Activated CD4-positive, alpha-beta memory T cell treated with anti-CD3 and anti-CD28 coated beads for 36 hours (primary cell): ENCODE data around the gene RHBDD3. TPM values are rescaled to one million over a fixed set of nuclear protein-coding genes. Genes with fewer than 3 reads are reported as not detected.

Experiments
- CTCF ChIA-PET: fragments of 350-600 bp; sonication (Branson Sonifier 250); formaldehyde crosslinking; loops from one replicate; lab custom pipeline; 2021; ENCODE audit warnings: antibody characterized with exemption, inconsistent platforms; lab: Charles Lee
- POLR2A ChIA-PET: fragments of 350-600 bp; sonication (Branson Sonifier 250); formaldehyde crosslinking; loops from one replicate; lab custom pipeline; 2021; ENCODE audit warnings: antibody characterized with exemption; lab: Charles Lee
- DNase-seq: peaks from one replicate; pipeline ENCODE4 v3.0.0-alpha.2; 2020
- H3K27ac Mint-ChIP-seq: one replicate; pipeline ENCODE4 v1.8.0; 2021; ENCODE audit warnings: mixed read lengths
- H3K27me3 Mint-ChIP-seq: one replicate; pipeline ENCODE4 v1.8.0; 2021; ENCODE audit warnings: mixed read lengths
- H3K36me3 Mint-ChIP-seq: one replicate; pipeline ENCODE4 v1.8.0; 2021; ENCODE audit warnings: mixed read lengths
- H3K4me1 Mint-ChIP-seq: one replicate; pipeline ENCODE4 v1.8.0; 2021; ENCODE audit warnings: low read depth, mixed read lengths
- H3K4me3 Mint-ChIP-seq: one replicate; pipeline ENCODE4 v1.8.0; 2021; ENCODE audit warnings: mild to moderate bottlenecking, mixed read lengths
- H3K9me3 Mint-ChIP-seq: one replicate; pipeline ENCODE4 v1.8.0; 2021; ENCODE audit warnings: mixed read lengths
- intact Hi-C: fragments of 100-400 bp; cut with micrococcal nuclease; formaldehyde crosslinking; loops from one replicate; pipeline ENCODE4 v1.15.1; 2023
- total RNA-seq, 2 experiments: library from RNA; stranded (reverse); gene quantifications; one replicate each; pipeline ENCODE4 v1.2.3, GENCODE V29; 2021

The RHBDD3 gene
- total RNA-seq, 2 experiments from 2014 or later = 20.2 to 21.1 TPM

DNA sequence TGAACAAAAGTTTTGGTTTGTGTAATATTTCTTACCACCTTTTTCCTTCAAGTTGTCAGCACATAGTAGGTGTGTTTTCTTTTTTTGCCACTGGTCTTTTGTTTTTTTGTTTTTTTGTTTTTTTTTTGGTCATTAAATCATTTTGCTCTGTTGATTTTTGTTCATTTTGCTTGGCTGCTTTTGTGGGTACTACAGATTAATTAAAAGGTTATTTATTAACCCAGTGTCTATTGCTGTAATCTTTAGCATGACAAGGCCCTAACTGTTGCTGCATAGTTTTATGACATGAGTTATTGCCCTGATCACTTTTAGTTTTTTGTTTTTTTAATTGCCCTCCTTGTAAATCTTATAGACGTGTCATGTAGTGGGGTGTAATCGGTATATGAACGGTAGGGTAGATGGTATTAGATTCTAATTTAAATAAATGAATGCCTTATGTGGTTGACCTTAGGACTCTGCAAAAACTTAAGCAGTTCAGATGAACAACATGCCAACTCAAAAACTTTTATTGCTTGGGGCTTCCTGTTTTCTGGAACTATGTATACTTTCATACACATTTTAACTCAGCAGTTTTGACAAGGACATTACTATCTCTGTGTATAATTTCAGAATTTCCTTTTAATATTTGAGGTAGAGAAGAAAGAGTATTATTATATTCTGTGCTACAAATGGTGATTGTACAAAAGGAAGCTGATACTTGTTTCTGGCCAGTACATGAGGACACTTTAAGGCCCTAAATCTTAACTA, 8.2 kb upstream of the RHBDD3 start:
- DNase-seq = no peak
- Mint-ChIP-seq H3K9me3 (no peaks in the 10 kb centered on the region), H3K27me3 (no peaks in the 10 kb centered on the region), H3K4me3 (no peak overlapping the region), H3K27ac (peak overlapping the region; percentile 42), H3K36me3 (peaks cover 81% of the 10 kb centered on the region), H3K4me1 (peaks cover 70% of the 10 kb centered on the region)
- ChIA-PET POLR2A (no interaction called here), CTCF (interaction anchor here (0.5 kb wide), 1 partner anchor 249 kb away, joined by 3 read pairs; no protein-coding TSS in a partner anchor)
- intact Hi-C loops = no loop called here

DNA sequence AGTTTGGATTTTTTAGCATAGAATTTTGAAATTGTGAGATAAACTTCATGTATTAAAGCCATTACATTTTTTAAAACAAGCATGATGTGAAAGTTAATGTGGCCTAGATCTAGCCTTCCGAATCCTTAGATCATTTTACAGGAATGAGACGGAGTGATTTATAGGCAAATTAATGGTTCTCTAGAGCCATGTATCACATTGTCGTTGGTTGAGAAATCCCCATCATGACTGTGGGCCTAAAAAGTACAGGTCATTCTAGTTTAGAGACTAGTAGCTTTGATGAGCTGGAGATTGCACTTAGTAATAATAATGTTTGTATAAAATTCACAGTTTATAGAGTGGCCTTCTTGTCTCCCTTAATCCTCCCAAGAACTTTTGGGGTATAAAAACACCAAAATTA, 7.4 kb upstream of the RHBDD3 start:
- DNase-seq = no peak
- Mint-ChIP-seq H3K4me3 (no peak overlapping the region), H3K4me1 (peaks cover 76% of the 10 kb centered on the region), H3K27ac (no peak overlapping the region), H3K9me3 (no peaks in the 10 kb centered on the region), H3K27me3 (no peaks in the 10 kb centered on the region), H3K36me3 (peaks cover 82% of the 10 kb centered on the region)
- CTCF ChIA-PET = interaction anchor here (0.5 kb wide), 1 partner anchor 82 kb away, joined by 3 read pairs; no protein-coding TSS in a partner anchor
- intact Hi-C loops = no loop called here
- POLR2A ChIA-PET = no interaction called here

DNA sequence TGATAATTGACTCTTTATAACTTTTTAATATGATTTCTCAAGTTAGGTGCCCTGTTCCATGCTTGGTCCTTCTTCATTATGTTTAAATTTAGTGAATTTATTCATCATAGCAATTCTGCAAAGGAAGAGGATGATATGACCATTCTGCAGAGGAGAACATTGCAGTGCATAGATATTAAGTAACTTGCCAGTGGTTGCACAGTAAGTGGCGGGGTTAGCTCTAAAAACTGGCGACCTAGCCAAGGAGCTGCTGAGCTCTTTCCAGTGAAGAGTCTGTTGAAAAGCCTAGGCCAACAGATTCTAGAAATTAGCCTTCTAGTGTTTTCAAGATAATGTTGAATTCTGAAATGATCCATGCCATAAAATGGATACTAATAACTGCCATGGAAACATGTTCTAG, 4.8 kb upstream of the RHBDD3 start:
- intact Hi-C loops = no loop called here
- POLR2A ChIA-PET = interaction anchor here (1.8 kb wide), 1 partner anchor 15 kb away, joined by 6 read pairs; no protein-coding TSS in a partner anchor
- DNase-seq = no peak
- H3K4me1 Mint-ChIP-seq = peaks cover 75% of the 10 kb centered on the region
- H3K4me3 Mint-ChIP-seq = no peak overlapping the region
- peaks cover 81% of the 10 kb centered on the region for H3K36me3 Mint-ChIP-seq
- H3K27me3 Mint-ChIP-seq = no peaks in the 10 kb centered on the region
- CTCF ChIA-PET = no interaction called here
- H3K27ac Mint-ChIP-seq = no peak overlapping the region
- no peaks in the 10 kb centered on the region for H3K9me3 Mint-ChIP-seq

DNA sequence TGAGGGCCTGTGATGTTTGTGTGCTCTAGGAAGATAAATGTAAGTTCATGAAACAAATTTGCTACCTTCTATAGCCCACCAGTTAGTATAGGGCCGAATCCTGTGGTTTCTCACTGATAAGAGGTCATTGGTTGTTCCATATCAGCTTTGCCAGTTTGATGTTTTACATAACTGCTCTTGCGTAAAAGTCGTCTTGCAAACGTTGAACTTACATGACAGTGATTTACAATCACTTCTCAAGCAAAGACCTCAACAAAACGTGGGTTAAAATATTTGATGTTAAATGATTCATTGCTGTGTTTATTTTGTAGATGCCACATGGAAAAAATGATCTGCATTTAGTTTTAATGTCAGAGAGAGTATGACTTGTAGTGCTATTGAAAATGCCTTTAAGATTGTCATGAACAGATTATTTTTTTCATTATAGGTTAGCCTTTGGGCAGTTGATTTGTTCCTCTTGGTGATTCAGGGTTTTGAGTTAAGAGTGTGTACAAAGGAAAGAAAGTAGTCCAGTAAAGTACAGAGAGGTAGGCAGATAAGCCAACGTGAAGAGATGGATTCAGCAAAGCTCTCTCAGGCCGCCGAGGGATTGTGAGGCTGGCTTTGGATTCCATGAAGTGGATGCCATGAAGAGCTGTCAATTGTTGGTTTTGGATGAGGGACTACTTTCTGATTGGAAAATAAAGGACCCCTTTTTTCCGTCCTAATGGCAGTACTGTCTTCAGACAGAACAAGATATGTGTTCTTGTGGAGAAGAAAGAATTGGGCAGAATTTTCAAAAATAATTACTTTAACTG, 2.9 kb upstream of the RHBDD3 start:
- Mint-ChIP-seq H3K4me1 (peaks cover 70% of the 10 kb centered on the region), H3K9me3 (no peaks in the 10 kb centered on the region), H3K36me3 (peaks cover 70% of the 10 kb centered on the region), H3K4me3 (peak overlapping the region; percentile 90), H3K27ac (peak overlapping the region; percentile 99), H3K27me3 (no peaks in the 10 kb centered on the region)
- intact Hi-C loops = no loop called here
- no peak for DNase-seq
- ChIA-PET CTCF (interaction anchor here (1.1 kb wide), 1 partner anchor 68 kb away, joined by 3 read pairs; no protein-coding TSS in a partner anchor), POLR2A (interaction anchor here (1.0 to 1.4 kb wide), 3 partner anchors 14 to 43 kb away, joined by 3 to 5 read pairs (median 3); no protein-coding TSS in a partner anchor)

DNA sequence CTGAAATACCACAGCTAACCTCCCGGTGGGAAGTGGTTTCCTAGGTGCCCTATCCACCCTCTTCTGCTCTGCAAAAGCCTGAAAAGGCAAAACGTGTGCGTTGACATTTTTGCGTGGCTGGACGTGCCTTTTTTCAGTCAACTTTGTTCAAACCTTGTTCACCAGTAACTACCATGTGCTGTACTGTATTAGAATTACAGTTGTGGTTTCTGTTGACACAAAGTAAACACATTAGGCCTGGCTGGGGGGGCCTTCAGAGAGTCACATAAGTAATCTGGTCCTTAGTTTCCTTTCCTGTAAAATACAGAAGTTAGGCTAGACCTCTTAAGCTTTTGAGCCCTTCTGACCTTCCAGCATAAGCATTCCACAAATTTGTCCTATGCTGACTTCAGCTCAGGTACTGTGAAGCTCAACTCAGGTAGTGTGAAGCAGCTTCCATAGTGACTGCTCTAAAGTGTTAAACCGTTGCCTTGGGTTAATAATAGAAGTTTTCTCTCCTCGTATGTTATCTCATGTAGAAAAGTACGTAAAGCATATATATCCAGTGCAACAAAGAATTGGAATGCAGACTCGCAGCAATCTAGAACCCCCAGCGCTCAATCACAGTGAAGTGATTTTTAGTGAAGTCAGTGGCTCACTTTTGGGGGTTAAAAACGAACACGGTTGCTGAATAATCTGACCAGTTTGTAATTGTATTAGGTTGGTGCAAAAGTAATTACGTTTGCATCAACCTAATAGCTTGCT, 2.1 kb upstream of the RHBDD3 start:
- no peaks in the 10 kb centered on the region for H3K9me3 Mint-ChIP-seq
- H3K4me3 Mint-ChIP-seq = peak overlapping the region; percentile 90
- peak; percentile 24 for DNase-seq
- CTCF ChIA-PET = no interaction called here
- H3K27ac Mint-ChIP-seq = peak overlapping the region; percentile 99
- POLR2A ChIA-PET = interaction anchor here (1.0 to 1.4 kb wide), 3 partner anchors 15 to 44 kb away, joined by 3 to 5 read pairs (median 3); no protein-coding TSS in a partner anchor
- H3K36me3 Mint-ChIP-seq = peaks cover 65% of the 10 kb centered on the region
- peaks cover 64% of the 10 kb centered on the region for H3K4me1 Mint-ChIP-seq
- intact Hi-C loops = loop anchor here (5.0 kb wide), 2 partner anchors 37 to 117 kb away; partner anchors contain the start of genes AP1B1 and GAS2L1
- H3K27me3 Mint-ChIP-seq = no peaks in the 10 kb centered on the region

DNA sequence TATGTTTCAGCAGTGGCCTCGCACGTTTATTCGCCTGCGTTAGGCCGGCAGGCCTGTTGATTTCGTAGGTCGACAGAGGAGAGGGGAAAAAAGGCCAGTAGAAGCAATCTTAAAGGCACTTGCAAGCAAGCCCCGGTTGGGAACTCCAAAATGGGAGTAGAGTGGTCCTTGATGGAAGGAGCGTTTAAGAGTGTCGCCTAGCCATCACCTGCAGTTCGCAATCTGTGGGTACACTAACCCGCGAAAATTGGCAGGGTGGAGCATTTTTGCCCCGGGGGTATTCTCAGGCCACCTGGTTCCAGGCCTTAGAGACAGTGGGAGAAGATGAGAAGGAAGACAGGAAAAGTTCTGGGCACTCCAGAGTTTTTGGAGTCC, 1.4 kb upstream of the RHBDD3 start:
- H3K4me1 Mint-ChIP-seq = peaks cover 58% of the 10 kb centered on the region
- CTCF ChIA-PET = no interaction called here
- peaks cover 62% of the 10 kb centered on the region for H3K36me3 Mint-ChIP-seq

DNA sequence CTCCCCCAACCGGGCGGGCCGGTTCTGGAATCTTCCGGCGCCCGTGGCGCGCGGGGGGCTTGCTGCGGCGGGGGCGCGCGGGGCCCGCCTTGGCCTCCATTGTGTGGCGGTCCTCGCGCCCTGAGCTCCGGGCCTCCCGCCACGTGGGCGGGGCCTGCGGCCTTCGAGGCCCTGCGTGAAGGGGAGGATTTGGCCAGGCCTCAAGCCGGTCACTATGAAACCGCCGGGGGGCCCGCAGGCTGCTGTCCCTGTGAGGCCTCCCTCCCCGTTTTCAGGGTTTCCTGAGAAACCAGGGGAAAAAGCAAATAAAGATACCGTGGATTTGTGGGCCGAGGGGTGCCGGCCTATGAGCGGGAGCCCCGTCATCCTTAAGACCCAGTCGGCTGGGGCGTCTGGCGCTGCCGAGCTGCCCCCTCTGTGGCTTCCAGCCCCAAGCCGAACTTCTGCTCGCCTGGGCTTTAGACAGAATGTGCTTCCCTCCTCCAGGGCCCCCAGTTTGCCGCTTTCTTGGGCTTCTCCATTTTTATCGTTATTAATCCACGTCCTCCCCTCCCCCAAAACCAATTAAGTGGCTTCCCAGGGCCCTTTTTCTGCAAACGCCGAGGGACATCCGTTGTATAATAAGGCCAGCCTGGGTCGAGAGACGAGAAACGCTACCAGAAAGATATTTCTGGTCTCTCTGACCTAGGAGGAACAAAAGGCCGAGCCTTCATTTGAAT, 889 bp upstream of the RHBDD3 start:
- POLR2A ChIA-PET = interaction anchor here (0.7 to 1.5 kb wide), 3 partner anchors 35 to 468 kb away, joined by 3 to 4 read pairs (median 4); partner anchors contain the start of gene XBP1

More for the DNA sequence above, 1.4 kb upstream of the RHBDD3 start:
- Mint-ChIP-seq H3K9me3 (no peaks in the 10 kb centered on the region), H3K27ac (peak overlapping the region; percentile 99), H3K4me3 (peak overlapping the region; percentile 90), H3K27me3 (no peaks in the 10 kb centered on the region)
- no peak for DNase-seq
- intact Hi-C loops = loop anchor here (5.0 kb wide), 2 partner anchors 38 to 118 kb away; partner anchors contain the start of genes AP1B1 and GAS2L1
- POLR2A ChIA-PET = interaction anchor here (1.4 kb wide), 2 partner anchors 19 to 38 kb away, joined by 3 to 5 read pairs; no protein-coding TSS in a partner anchor

DNA sequence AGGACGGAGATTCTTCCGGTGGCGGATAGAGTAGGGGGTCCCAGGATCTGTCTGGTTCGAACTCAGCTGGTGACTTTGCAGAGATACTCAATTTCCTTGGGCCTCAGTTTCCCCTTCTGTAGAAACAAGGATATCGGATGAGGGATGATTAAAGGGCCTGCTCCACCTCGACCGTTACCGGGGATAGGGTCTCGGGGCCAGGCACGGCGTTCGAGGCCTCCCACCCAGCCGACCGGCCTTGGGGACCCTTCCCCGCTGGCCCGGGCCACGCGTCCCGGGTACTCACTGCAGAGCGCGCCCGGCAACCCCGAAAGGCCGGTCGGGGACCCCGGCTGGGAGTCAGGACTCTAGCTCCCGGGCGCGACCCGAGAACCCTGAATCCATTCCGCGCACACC, 321 bp downstream of the RHBDD3 start:
- H3K4me1 Mint-ChIP-seq = peaks cover 42% of the 10 kb centered on the region
- peak overlapping the region; percentile 99 for H3K27ac Mint-ChIP-seq
- no peaks in the 10 kb centered on the region for H3K9me3 Mint-ChIP-seq
- H3K27me3 Mint-ChIP-seq = no peaks in the 10 kb centered on the region
- intact Hi-C loops = loop anchor here (5.0 kb wide), 2 partner anchors 40 to 120 kb away; partner anchors contain the start of genes AP1B1 and GAS2L1
- ChIA-PET POLR2A (interaction anchor here (1.5 kb wide), 1 partner anchor 36 kb away, joined by 4 read pairs; no protein-coding TSS in a partner anchor), CTCF (interaction anchor here (0.8 to 1.9 kb wide), 3 partner anchors 22 to 666 kb away, joined by 3 to 7 read pairs (median 3); no protein-coding TSS in a partner anchor)
- DNase-seq = no peak
- peaks cover 46% of the 10 kb centered on the region for H3K36me3 Mint-ChIP-seq
- H3K4me3 Mint-ChIP-seq = peak overlapping the region; percentile 90

More for the DNA sequence above, 889 bp upstream of the RHBDD3 start:
- no peaks in the 10 kb centered on the region for H3K27me3 Mint-ChIP-seq
- peaks cover 58% of the 10 kb centered on the region for H3K36me3 Mint-ChIP-seq
- peaks cover 54% of the 10 kb centered on the region for H3K4me1 Mint-ChIP-seq
- peak overlapping the region; percentile 90 for H3K4me3 Mint-ChIP-seq
- CTCF ChIA-PET = no interaction called here
- DNase-seq = peak; percentile 54
- no peaks in the 10 kb centered on the region for H3K9me3 Mint-ChIP-seq
- H3K27ac Mint-ChIP-seq = peak overlapping the region; percentile 99
- intact Hi-C loops = loop anchor here (1.0 to 5.0 kb wide), 3 partner anchors 39 to 526 kb away; partner anchors contain the start of genes AP1B1, GAS2L1 and HSCB

DNA sequence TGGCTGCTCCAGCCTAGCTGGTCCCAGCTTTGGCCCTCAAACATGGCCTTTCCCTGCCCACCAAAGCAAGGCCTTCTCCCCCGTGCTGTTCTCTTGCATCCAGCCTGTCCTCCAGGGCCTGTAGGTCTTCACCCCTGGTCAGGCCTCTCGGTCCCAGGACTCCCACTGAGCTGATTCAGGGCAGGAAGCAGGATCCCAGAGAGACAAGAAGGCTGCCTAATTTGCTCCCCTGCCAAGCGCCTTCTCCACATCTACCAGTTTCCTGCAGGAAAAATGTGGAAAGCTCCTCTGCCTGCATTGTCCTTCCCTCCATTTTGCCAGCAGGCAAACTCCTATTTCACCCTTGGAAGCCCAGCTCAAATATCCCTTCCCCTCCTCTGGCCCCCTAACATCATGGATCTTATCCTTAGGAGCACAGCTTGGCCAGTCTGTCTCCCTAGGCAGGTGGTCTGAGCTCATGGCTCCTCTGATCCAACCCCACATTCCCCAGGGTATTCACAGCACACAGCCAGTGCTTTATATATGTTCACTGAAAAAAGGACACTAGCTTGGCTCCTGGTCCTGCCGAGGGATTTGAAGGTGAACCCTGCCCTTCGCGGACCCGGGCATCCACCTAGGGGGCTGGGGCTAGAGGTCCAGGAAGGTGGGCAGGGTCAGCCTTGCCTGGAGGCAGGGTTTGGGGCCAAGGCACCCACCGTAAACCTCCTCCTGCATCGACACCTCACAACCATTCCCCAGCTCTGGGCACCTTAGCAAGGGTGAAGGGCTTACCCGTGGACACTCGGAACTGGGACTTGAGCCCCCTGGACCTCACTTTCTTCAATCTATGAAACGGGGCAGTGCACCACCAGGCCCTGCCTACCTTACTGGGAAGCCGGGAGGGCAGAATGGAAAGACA, 968 bp downstream of the RHBDD3 start:
- no peak for DNase-seq
- Mint-ChIP-seq H3K36me3 (peaks cover 40% of the 10 kb centered on the region), H3K27me3 (no peaks in the 10 kb centered on the region), H3K4me1 (peaks cover 35% of the 10 kb centered on the region), H3K9me3 (no peaks in the 10 kb centered on the region), H3K27ac (peak overlapping the region; percentile 84), H3K4me3 (peak overlapping the region; percentile 90)
- CTCF ChIA-PET = interaction anchor here (0.8 to 1.9 kb wide), 3 partner anchors 21 to 665 kb away, joined by 3 to 7 read pairs (median 3); no protein-coding TSS in a partner anchor
- POLR2A ChIA-PET = no interaction called here
- intact Hi-C loops = loop anchor here (5.0 kb wide), 2 partner anchors 40 to 120 kb away; partner anchors contain the start of genes AP1B1 and GAS2L1

DNA sequence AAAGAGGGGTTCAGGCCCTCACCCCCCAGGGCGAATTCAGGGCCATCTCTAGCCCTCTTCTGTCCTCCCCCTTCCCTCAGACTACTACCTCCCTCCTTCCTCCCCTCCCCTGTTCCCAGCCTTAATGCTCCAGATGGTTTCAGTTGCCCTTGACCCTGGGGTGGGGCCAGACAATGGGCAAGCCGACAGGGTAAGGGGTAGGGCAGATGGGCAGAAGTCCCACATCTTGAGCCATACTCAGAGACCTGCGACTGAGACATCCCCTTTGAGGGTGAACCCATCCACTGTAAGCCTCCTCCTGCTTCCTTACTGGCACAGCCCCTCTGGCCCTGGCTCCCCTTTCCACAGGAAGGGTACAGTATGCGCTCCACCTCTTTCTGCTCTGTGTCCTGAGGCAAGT, 1.9 kb downstream of the RHBDD3 start:
- Mint-ChIP-seq H3K9me3 (no peaks in the 10 kb centered on the region), H3K4me3 (no peak overlapping the region), H3K4me1 (peaks cover 26% of the 10 kb centered on the region), H3K27ac (no peak overlapping the region), H3K27me3 (no peaks in the 10 kb centered on the region), H3K36me3 (peaks cover 34% of the 10 kb centered on the region)
- DNase-seq = no peak
- ChIA-PET CTCF (interaction anchor here (1.9 kb wide), 1 partner anchor 20 kb away, joined by 7 read pairs; no protein-coding TSS in a partner anchor), POLR2A (no interaction called here)
- intact Hi-C loops = loop anchor here (5.0 kb wide), 2 partner anchors 41 to 121 kb away; partner anchors contain the start of genes AP1B1 and GAS2L1
